Transverse colon (tissue), 4 donors: ENCODE results near the gene DISC1.
"Not testable (repeated sequence)": the region's sequence is repeated elsewhere in the genome, so short reads cannot be mapped to it uniquely, and the experiment has no call there.

Experiments used
- EP300 ChIP-seq: sonication (generic); formaldehyde crosslinking; IDR thresholded peaks from one replicate; pipeline ENCODE4 v1.6.1; 2017; ENCODE audit warnings: antibody characterized with exemption, low read depth
- POLR2A ChIP-seq: fragments of 450-650 bp; IDR thresholded peaks from one replicate; pipeline ENCODE4 v1.6.1; 2016; ENCODE audit warnings: antibody characterized with exemption, mild to moderate bottlenecking, moderate library complexity
- POLR2AphosphoS5 ChIP-seq, 3 donors: sonication (generic); formaldehyde crosslinking; IDR thresholded peaks; one replicate each; pipeline ENCODE4 v1.6.1; 2016; ENCODE audit warnings: antibody characterized with exemption in 3 of 3
- TF ChIP-seq, protein P1 (sequence below), 5 experiments: fragments of 200-600 bp in 3 of 5; fragments of 450-650 bp in 2 of 5; sonication (generic) in 3 of 5; IDR thresholded peaks; 1 replicate in 2 of 5; 2 replicates in 3 of 5; pipeline ENCODE4 v1.5.1; 2016 to 2017; ENCODE audit warnings: antibody characterized with exemption in 5 of 5, inconsistent platforms in 3 of 5, mild to moderate bottlenecking in 2 of 5, moderate library complexity in 1 of 5

DNA sequence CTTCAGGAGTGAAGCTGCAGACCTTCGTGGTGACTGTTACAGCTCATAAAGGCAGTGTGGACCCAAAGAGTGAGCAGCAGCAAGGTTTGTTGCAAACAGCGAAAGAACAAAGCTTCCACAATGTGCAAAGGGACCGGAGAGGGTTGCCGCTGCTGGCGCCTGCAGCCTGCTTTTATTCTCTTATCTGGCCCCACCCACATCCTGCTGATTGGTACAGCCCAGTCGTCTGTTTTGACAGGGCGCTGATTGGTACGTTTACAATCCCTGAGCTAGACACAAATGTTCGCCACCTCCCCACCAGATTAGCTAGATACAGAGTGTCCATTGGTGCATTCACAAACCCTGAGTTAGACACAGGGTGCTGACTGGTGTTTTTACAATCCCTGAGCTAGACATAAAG is 14.9 kb downstream of the DISC1 start:
- TF ChIP-seq, protein P1, sequence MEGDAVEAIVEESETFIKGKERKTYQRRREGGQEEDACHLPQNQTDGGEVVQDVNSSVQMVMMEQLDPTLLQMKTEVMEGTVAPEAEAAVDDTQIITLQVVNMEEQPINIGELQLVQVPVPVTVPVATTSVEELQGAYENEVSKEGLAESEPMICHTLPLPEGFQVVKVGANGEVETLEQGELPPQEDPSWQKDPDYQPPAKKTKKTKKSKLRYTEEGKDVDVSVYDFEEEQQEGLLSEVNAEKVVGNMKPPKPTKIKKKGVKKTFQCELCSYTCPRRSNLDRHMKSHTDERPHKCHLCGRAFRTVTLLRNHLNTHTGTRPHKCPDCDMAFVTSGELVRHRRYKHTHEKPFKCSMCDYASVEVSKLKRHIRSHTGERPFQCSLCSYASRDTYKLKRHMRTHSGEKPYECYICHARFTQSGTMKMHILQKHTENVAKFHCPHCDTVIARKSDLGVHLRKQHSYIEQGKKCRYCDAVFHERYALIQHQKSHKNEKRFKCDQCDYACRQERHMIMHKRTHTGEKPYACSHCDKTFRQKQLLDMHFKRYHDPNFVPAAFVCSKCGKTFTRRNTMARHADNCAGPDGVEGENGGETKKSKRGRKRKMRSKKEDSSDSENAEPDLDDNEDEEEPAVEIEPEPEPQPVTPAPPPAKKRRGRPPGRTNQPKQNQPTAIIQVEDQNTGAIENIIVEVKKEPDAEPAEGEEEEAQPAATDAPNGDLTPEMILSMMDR (IDR thresholded peaks at IDR 0.05): not testable (repeated sequence)
- not testable (repeated sequence) for TF ChIP-seq POLR2A; POLR2AphosphoS5 (IDR thresholded peaks at IDR 0.05); EP300
